Osteoblast (primary cell): ENCODE measurements around the gene IGDCC3. TPM values are rescaled to one million over a fixed set of nuclear protein-coding genes. Genes with fewer than 3 reads are reported as not detected.

Experiments used
- DNase-seq: peaks from one replicate; pipeline ENCODE4 v3.0.0; 2011; ENCODE audit warnings: low spot score, mixed read lengths; ENCODE audit not compliant: insufficient read length; ENCODE audit errors: missing footprints
- H2AFZ ChIP-seq: 2 replicates; pipeline ENCODE4 v1.6.0; 2011; ENCODE audit warnings: mild to moderate bottlenecking, low read length
- H3K27ac ChIP-seq: 2 replicates; pipeline ENCODE4 v1.5.1; 2011; ENCODE audit warnings: mild to moderate bottlenecking, low read depth, low read length, moderate library complexity
- H3K27me3 ChIP-seq: 2 replicates; pipeline ENCODE4 v1.6.0; 2012; ENCODE audit warnings: mild to moderate bottlenecking, control low read depth, inconsistent platforms, low read length, moderate library complexity; ENCODE audit not compliant: insufficient read depth
- H3K36me3 ChIP-seq: 2 replicates; pipeline ENCODE4 v1.5.1; 2011; ENCODE audit warnings: mild to moderate bottlenecking, low read length, control low read depth, moderate library complexity; ENCODE audit not compliant: insufficient read depth
- H3K4me1 ChIP-seq: 2 replicates; pipeline ENCODE4 v1.5.1; 2011; ENCODE audit warnings: mild to moderate bottlenecking, low read length, control low read depth, moderate library complexity; ENCODE audit not compliant: insufficient read depth
- H3K4me2 ChIP-seq: 2 replicates; pipeline ENCODE4 v1.6.0; 2011; ENCODE audit warnings: mild to moderate bottlenecking, low read length; ENCODE audit not compliant: insufficient read depth
- H3K4me3 ChIP-seq: fragments of 200-600 bp; sonication (generic); 3 replicates; pipeline ENCODE4 v1.5.1; 2012; ENCODE audit warnings: mild to moderate bottlenecking, low read length, inconsistent platforms; ENCODE audit not compliant: insufficient read depth
- H3K79me2 ChIP-seq: 2 replicates; pipeline ENCODE4 v1.6.0; 2012; ENCODE audit warnings: mild to moderate bottlenecking, low read length, control low read depth, inconsistent platforms; ENCODE audit not compliant: insufficient read depth
- H3K9me3 ChIP-seq: 2 replicates; pipeline ENCODE4 v1.5.1; 2011; ENCODE audit warnings: low read depth, low read length, control low read depth
- H4K20me1 ChIP-seq: 2 replicates; pipeline ENCODE4 v1.6.0; 2012; ENCODE audit warnings: mild to moderate bottlenecking, low read length, control low read depth; ENCODE audit not compliant: insufficient read depth
- total RNA-seq: library from RNA; depleted of rRNA; stranded (reverse); fragments of >200 nt; gene quantifications from 2 replicates; pipeline ENCODE4 v1.2.3, GENCODE V29; 2012
- TF ChIP-seq, protein P1 (sequence below): IDR thresholded peaks from 2 replicates; pipeline ENCODE4 v1.5.1; 2011; ENCODE audit warnings: mild to moderate bottlenecking, low read depth, low read length, moderate library complexity; ENCODE audit errors: extremely low read depth

Gene IGDCC3
- total RNA-seq, 1 donor: not detected

DNA sequence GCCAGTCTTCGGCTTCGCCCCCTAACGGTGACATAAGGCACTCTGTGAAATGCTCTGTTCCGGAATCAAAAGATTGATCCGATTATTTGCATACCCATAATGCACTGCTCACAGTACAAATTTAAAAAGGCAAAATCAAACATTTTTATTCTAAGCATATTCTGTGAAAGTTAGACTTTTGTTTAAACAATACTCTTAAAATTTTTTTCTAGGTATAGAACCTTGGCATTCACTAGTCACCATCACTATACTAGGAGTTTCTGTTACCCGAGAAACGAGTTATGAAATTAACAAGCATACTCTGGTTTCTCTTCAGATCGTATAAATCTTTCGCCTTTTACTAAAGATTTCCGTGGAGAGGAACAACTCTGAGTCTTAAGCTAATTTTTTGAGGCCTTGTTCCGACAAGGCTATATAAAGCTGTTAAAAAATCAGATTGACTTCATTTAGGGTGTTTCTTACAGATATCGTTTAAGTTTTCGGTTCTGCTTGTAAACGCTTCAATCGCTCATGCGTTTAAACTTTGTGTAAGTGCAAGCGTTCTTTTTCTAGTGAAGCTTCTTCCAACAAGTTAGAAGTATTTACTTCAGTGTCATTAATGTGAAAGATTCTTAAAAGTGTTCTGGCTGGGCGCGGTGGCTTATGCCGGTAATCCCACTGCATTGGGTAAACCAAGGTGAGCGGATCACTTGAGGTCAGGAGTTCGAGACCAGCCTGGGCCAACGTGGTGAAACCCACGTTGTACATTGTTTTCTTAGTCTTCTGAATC lies 73.2 kb downstream of the IGDCC3 start, which contains the start of gene RNU5B-1:
TSS of gene RNU5B-1 (plus strand) at position 297 of the 769 bp plus-strand sequence.
- DNase-seq: peak; percentile 88
- Histone ChIP-seq H3K4me1 (peaks cover 9% of the 10 kb centered on the region), H3K27me3 (no peaks in the 10 kb centered on the region), H3K4me2 (peak within 1 kb of the TSS; percentile 99), H3K27ac (peak within 1 kb of the TSS; percentile 100), H3K79me2 (no peaks in the 10 kb centered on the region), H3K4me3 (peak within 1 kb of the TSS; percentile 77), H3K9me3 (no peaks in the 10 kb centered on the region), H2AFZ (peak within 1 kb of the TSS; percentile 97), H4K20me1 (no peaks in the 10 kb centered on the region), H3K36me3 (no peaks in the 10 kb centered on the region)
- TF ChIP-seq, protein P1, sequence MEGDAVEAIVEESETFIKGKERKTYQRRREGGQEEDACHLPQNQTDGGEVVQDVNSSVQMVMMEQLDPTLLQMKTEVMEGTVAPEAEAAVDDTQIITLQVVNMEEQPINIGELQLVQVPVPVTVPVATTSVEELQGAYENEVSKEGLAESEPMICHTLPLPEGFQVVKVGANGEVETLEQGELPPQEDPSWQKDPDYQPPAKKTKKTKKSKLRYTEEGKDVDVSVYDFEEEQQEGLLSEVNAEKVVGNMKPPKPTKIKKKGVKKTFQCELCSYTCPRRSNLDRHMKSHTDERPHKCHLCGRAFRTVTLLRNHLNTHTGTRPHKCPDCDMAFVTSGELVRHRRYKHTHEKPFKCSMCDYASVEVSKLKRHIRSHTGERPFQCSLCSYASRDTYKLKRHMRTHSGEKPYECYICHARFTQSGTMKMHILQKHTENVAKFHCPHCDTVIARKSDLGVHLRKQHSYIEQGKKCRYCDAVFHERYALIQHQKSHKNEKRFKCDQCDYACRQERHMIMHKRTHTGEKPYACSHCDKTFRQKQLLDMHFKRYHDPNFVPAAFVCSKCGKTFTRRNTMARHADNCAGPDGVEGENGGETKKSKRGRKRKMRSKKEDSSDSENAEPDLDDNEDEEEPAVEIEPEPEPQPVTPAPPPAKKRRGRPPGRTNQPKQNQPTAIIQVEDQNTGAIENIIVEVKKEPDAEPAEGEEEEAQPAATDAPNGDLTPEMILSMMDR: peak; percentile 98

GRCh38 chr15:65303687-65304380 lies 74.0 kb downstream of the IGDCC3 start:
- Histone ChIP-seq H2AFZ (peak overlapping the region; percentile 97), H3K4me2 (peak overlapping the region; percentile 99), H3K27me3 (no peaks in the 10 kb centered on the region), H4K20me1 (no peaks in the 10 kb centered on the region), H3K4me1 (peaks cover 9% of the 10 kb centered on the region), H3K36me3 (no peaks in the 10 kb centered on the region), H3K27ac (peak overlapping the region; percentile 100), H3K9me3 (no peaks in the 10 kb centered on the region), H3K4me3 (peak overlapping the region; percentile 77), H3K79me2 (no peaks in the 10 kb centered on the region)
- TF ChIP-seq, protein P1: no peak
- peak; percentile 82 for DNase-seq

DNA sequence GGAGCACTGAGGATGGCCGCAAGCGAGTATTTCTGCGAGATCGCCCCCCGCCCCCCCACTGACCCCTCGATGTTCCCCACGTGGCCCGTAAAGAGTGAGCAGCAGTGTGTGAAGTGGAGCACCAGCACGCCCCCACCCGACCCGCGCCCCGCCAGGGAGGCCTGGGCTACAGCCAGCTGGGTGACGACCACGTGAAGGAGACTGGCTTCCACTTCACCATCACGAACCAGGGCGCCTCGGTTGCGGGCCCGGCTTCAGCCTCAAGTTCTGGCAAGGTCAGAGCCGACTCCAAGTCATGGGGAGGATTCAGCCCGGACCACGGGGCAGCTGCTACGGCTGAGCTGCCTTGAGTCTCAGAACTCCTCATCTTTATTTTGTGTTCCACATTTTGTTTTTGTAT lies 75.7 kb downstream of the IGDCC3 start:
- no peaks in the 10 kb centered on the region for H3K9me3 ChIP-seq
- no peak for DNase-seq
- no peaks in the 10 kb centered on the region for H4K20me1 ChIP-seq
- H3K4me3 ChIP-seq: no peak overlapping the region
- H3K36me3 ChIP-seq: no peaks in the 10 kb centered on the region
- peak overlapping the region; percentile 5 for H2AFZ ChIP-seq
- H3K79me2 ChIP-seq: no peaks in the 10 kb centered on the region
- H3K4me2 ChIP-seq: no peak overlapping the region
- no peaks in the 10 kb centered on the region for H3K27me3 ChIP-seq
- peaks cover 14% of the 10 kb centered on the region for H3K4me1 ChIP-seq
- no peak overlapping the region for H3K27ac ChIP-seq
- TF ChIP-seq, protein P1: no peak

GRCh38 chr15:65300924-65301441 lies 76.8 kb downstream of the IGDCC3 start:
- H3K36me3 ChIP-seq: no peaks in the 10 kb centered on the region
- no peaks in the 10 kb centered on the region for H3K79me2 ChIP-seq
- no peaks in the 10 kb centered on the region for H3K27me3 ChIP-seq
- H3K4me3 ChIP-seq: no peak overlapping the region
- no peak for DNase-seq
- no peak overlapping the region for H3K27ac ChIP-seq
- no peaks in the 10 kb centered on the region for H3K9me3 ChIP-seq
- H2AFZ ChIP-seq: no peak overlapping the region
- TF ChIP-seq, protein P1: no peak
- H4K20me1 ChIP-seq: no peaks in the 10 kb centered on the region
- H3K4me1 ChIP-seq: peaks cover 14% of the 10 kb centered on the region
- H3K4me2 ChIP-seq: no peak overlapping the region
